H1 (cell line): Measurements from ENCODE around the gene PTHLH.

Experiments
- CHD2 ChIP-seq: IDR thresholded peaks from 2 replicates; pipeline ENCODE4 v1.6.1; 2012; ENCODE audit warnings: low read length, improper control_type of control experiment
- EZH2 ChIP-seq: fragments of 200-600 bp; sonication (generic); IDR thresholded peaks from 2 replicates; pipeline ENCODE4 v1.7.1; 2012; ENCODE audit warnings: low read depth, mild to moderate bottlenecking, moderate library complexity, low read length, inconsistent platforms; ENCODE audit not compliant: severe bottlenecking
- JUND ChIP-seq: IDR thresholded peaks from 2 replicates; pipeline ENCODE4 v1.6.1; 2011; ENCODE audit warnings: mild to moderate bottlenecking, improper control_type of control experiment, low read length
- MAFK ChIP-seq: IDR thresholded peaks from 2 replicates; pipeline ENCODE4 v1.6.1; 2012; ENCODE audit warnings: low read depth, mild to moderate bottlenecking, improper control_type of control experiment, low read length
- POLR2A ChIP-seq, 2 experiments: IDR thresholded peaks; 1 replicate in 1 of 2; 2 replicates in 1 of 2; pipeline ENCODE4 v1.6.1; 2011; ENCODE audit warnings: low read depth in 2 of 2, low read length in 2 of 2, mild to moderate bottlenecking in 2 of 2; ENCODE audit errors: control extremely low read depth in 1 of 2
- POLR2AphosphoS5 ChIP-seq: IDR thresholded peaks from 2 replicates; pipeline ENCODE4 v1.6.1; 2011; ENCODE audit warnings: low read depth, low read length
- SAP30 ChIP-seq: fragments of 300-600 bp; sonication (generic); IDR thresholded peaks from 2 replicates; pipeline ENCODE4 v1.7.1; 2012; ENCODE audit warnings: low read length, moderate library complexity, mild to moderate bottlenecking, inconsistent platforms; ENCODE audit not compliant: insufficient read depth, insufficient replicate concordance
- SIN3A ChIP-seq, 2 experiments: IDR thresholded peaks in 1 of 2; conservative IDR thresholded peaks in 1 of 2; 2 replicates each; pipeline ENCODE4 v1.6.1; 2011 to 2012; ENCODE audit warnings: low read length in 2 of 2, improper control_type of control experiment in 1 of 2, low read depth in 1 of 2, mild to moderate bottlenecking in 1 of 2
- TAF1 ChIP-seq: IDR thresholded peaks from 2 replicates; pipeline ENCODE4 v1.6.1; 2011; ENCODE audit warnings: mild to moderate bottlenecking, low read depth, low read length
- TBP ChIP-seq: IDR thresholded peaks from 2 replicates; pipeline ENCODE4 v1.6.1; 2011; ENCODE audit warnings: low read depth, low read length, improper control_type of control experiment
- YY1 ChIP-seq: IDR thresholded peaks from 2 replicates; pipeline ENCODE4 v1.6.1; 2011; ENCODE audit warnings: low read depth, mild to moderate bottlenecking, low read length
- TF ChIP-seq, protein P1 (sequence below): IDR thresholded peaks from 2 replicates; pipeline ENCODE4 v1.6.1; 2012; ENCODE audit warnings: inconsistent platforms
- TF ChIP-seq, protein P2 (sequence below), 3 experiments: IDR thresholded peaks; 1 replicate in 2 of 3; 2 replicates in 1 of 3; pipeline versions ENCODE4 v1.5.1 to v1.6.1; 2011; ENCODE audit warnings: low read length in 3 of 3, mild to moderate bottlenecking in 3 of 3, inconsistent platforms in 2 of 3, low read depth in 1 of 3, moderate library complexity in 1 of 3; ENCODE audit not compliant: insufficient read depth in 1 of 3; ENCODE audit errors: control extremely low read depth in 1 of 3

DNA sequence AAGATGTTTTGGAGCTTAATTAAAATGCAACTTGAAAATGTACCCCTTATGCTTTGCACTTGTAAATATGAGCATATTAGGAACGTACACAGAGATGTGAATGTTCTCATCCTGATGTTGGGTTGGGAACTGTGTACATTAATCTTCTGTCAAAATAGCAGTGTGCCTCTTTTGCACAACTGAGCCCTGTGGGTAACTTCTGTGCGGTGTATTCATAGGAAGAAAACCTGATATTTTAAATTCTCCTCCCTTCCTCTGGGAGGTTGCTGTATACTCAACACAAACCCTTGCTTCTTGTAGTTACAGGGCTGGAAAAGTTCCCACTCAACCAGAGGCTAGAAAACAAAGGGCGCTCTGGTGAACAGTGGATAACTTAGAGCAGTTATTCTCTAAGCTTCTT lies 18.7 kb downstream of the PTHLH start:
- TF ChIP-seq, protein P1, sequence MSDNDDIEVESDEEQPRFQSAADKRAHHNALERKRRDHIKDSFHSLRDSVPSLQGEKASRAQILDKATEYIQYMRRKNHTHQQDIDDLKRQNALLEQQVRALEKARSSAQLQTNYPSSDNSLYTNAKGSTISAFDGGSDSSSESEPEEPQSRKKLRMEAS = no peak
- TF ChIP-seq EZH2 (no peak), SAP30 (no peak), MAFK (no peak), TBP (no peak), POLR2AphosphoS5 (no peak), JUND (no peak), CHD2 (no peak), TAF1 (no peak), SIN3A (conservative IDR thresholded peaks at IDR 0.05 in 1 of 2, IDR thresholded peaks at IDR 0.05 in 1 of 2; ENCODE audit: low read depth in 1 of 2, low read length in 2 of 2) (no peak), YY1 (no peak), POLR2A (IDR thresholded peaks at IDR 0.05; ENCODE audit: control extremely low read depth in 1 of 2, low read depth in 2 of 2, low read length in 2 of 2) (no peak)
- TF ChIP-seq, protein P2, sequence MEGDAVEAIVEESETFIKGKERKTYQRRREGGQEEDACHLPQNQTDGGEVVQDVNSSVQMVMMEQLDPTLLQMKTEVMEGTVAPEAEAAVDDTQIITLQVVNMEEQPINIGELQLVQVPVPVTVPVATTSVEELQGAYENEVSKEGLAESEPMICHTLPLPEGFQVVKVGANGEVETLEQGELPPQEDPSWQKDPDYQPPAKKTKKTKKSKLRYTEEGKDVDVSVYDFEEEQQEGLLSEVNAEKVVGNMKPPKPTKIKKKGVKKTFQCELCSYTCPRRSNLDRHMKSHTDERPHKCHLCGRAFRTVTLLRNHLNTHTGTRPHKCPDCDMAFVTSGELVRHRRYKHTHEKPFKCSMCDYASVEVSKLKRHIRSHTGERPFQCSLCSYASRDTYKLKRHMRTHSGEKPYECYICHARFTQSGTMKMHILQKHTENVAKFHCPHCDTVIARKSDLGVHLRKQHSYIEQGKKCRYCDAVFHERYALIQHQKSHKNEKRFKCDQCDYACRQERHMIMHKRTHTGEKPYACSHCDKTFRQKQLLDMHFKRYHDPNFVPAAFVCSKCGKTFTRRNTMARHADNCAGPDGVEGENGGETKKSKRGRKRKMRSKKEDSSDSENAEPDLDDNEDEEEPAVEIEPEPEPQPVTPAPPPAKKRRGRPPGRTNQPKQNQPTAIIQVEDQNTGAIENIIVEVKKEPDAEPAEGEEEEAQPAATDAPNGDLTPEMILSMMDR (IDR thresholded peaks at IDR 0.05; ENCODE audit: control extremely low read depth in 1 of 3, insufficient read depth in 1 of 3, low read depth in 1 of 3, low read length in 3 of 3) = no peak
